Measurements from ENCODE around the gene SIGLEC5.

GRCh38 chr19:51572908-51573307 is 57.3 kb downstream of the SIGLEC5 start:
- TF ChIP-seq CTCF (conservative IDR thresholded peaks at IDR 0.05; ENCODE audit: low read depth, low read length), result no peak
- no peak for TF ChIP-seq EZH2 (IDR thresholded peaks at IDR 0.05; ENCODE audit: low read length, unreplicated experiment)

Data from PC-3 (cell line).